ENCODE results near the gene RPL27A.

DNA sequence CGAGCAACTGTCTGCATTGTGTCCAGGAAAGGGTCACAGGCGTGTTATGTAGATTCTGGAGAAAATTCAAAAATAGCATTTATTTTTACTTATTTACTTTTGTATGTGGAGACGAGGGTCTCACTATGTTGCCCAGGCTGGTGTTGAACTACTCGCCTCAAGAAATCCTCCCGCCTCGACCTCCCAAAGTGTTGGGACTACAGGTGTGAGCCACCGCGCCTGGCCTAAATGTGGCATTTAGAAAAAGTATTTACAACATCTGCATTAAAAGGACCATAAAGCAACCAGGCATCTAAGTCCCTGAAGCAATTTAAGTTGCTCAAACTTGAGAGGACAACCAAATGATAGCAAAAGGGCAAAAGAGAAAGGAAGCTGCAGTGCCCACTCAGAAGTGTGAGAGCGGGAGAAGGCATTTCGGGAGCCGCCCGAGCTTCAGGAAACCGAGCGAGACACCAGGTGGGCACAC is 722 bp upstream of the RPL27A start:
- TF ChIP-seq, protein P1, sequence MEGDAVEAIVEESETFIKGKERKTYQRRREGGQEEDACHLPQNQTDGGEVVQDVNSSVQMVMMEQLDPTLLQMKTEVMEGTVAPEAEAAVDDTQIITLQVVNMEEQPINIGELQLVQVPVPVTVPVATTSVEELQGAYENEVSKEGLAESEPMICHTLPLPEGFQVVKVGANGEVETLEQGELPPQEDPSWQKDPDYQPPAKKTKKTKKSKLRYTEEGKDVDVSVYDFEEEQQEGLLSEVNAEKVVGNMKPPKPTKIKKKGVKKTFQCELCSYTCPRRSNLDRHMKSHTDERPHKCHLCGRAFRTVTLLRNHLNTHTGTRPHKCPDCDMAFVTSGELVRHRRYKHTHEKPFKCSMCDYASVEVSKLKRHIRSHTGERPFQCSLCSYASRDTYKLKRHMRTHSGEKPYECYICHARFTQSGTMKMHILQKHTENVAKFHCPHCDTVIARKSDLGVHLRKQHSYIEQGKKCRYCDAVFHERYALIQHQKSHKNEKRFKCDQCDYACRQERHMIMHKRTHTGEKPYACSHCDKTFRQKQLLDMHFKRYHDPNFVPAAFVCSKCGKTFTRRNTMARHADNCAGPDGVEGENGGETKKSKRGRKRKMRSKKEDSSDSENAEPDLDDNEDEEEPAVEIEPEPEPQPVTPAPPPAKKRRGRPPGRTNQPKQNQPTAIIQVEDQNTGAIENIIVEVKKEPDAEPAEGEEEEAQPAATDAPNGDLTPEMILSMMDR (IDR thresholded peaks at IDR 0.05; ENCODE audit: low read depth, low read length): no peak
- no peak for TF ChIP-seq EZH2phosphoT487 (IDR thresholded peaks at IDR 0.05; ENCODE audit: low read depth)

All from OCI-LY3 (cell line).